Measurements from ENCODE around the gene POR.

Gene POR

GRCh38 chr7:75891815-75892411 lies 23.0 kb upstream of the POR start:
- H2BK15ac ChIP-seq (ENCODE audit: low read depth, poor library complexity, severe bottlenecking): no peak overlapping the region
- H3K36me3 ChIP-seq (ENCODE audit: control insufficient read depth in 1 of 2, insufficient read depth in 2 of 2, low read depth in 1 of 2, low read length in 2 of 2): peaks cover 19 to 25% of the 10 kb centered on the region in 2 experiments
- no peak for DNase-seq
- no peak overlapping the region for H3K4me3 ChIP-seq (ENCODE audit: insufficient read depth in 1 of 2, low read depth in 1 of 2, low read length in 2 of 2)
- no peak overlapping the region for H3K9ac ChIP-seq (ENCODE audit: low read length)
- no peaks in the 10 kb centered on the region for H3K9me3 ChIP-seq (ENCODE audit: control insufficient read depth, low read length)
- no peak overlapping the region for H3K23ac ChIP-seq (ENCODE audit: low read length in 2 of 2)
- H3K4ac ChIP-seq (ENCODE audit: low read depth in 1 of 2, low read length in 2 of 2): no peak overlapping the region
- no peaks in the 10 kb centered on the region for H3K27me3 ChIP-seq (ENCODE audit: control insufficient read depth in 1 of 2, insufficient read depth in 1 of 2, low read length in 2 of 2)
- no peak overlapping the region for H3K27ac ChIP-seq (ENCODE audit: low read length, poor library complexity, severe bottlenecking)
- H2AK5ac ChIP-seq (ENCODE audit: low read length, severe bottlenecking): no peak overlapping the region
- no peak overlapping the region for H3K18ac ChIP-seq (ENCODE audit: low read depth in 1 of 2, low read length in 2 of 2)
- peak overlapping the region; percentile 18 for H4K91ac ChIP-seq (ENCODE audit: low read length)
- H4K8ac ChIP-seq (ENCODE audit: low read length): no peak overlapping the region
- H2BK120ac ChIP-seq (ENCODE audit: low read depth, low read length): no peak overlapping the region
- no peak overlapping the region for H3K4me2 ChIP-seq (ENCODE audit: low read length, poor library complexity, severe bottlenecking)
- peaks cover 9% of the 10 kb centered on the region for H3K4me1 ChIP-seq (ENCODE audit: control insufficient read depth, insufficient read depth, low read depth, low read length)
- H3K79me1 ChIP-seq (replicated peaks; ENCODE audit: low read length, poor library complexity, severe bottlenecking): peaks cover 6% of the 10 kb centered on the region
- peak overlapping the region in 1 of 2 experiments; percentile 33 for H2BK12ac ChIP-seq (ENCODE audit: low read length in 2 of 2)
- H2BK5ac ChIP-seq (ENCODE audit: low read depth, low read length, poor library complexity, severe bottlenecking): no peak overlapping the region
- H3K14ac ChIP-seq (ENCODE audit: low read length in 2 of 2): no peak overlapping the region
- H2AFZ ChIP-seq (ENCODE audit: low read depth, low read length): no peak overlapping the region
- 97% methylated on average over 7 of the region's 7 CpGs for WGBS

GRCh38 chr7:75892634-75893272 lies 22.2 kb upstream of the POR start:
- H2BK120ac ChIP-seq (ENCODE audit: low read depth, low read length): no peak overlapping the region
- no peak overlapping the region for H3K4me3 ChIP-seq (ENCODE audit: insufficient read depth in 1 of 2, low read depth in 1 of 2, low read length in 2 of 2)
- H2BK15ac ChIP-seq (ENCODE audit: low read depth, poor library complexity, severe bottlenecking): no peak overlapping the region
- H2BK5ac ChIP-seq (ENCODE audit: low read depth, low read length, poor library complexity, severe bottlenecking): no peak overlapping the region
- no peak overlapping the region for H3K14ac ChIP-seq (ENCODE audit: low read length in 2 of 2)
- DNase-seq: peak; percentile 25
- no peaks in the 10 kb centered on the region for H3K27me3 ChIP-seq (ENCODE audit: control insufficient read depth in 1 of 2, insufficient read depth in 1 of 2, low read length in 2 of 2)
- H3K9me3 ChIP-seq (ENCODE audit: control insufficient read depth, low read length): no peaks in the 10 kb centered on the region
- peaks cover 14 to 20% of the 10 kb centered on the region in 2 experiments for H3K36me3 ChIP-seq (ENCODE audit: control insufficient read depth in 1 of 2, insufficient read depth in 2 of 2, low read depth in 1 of 2, low read length in 2 of 2)
- no peak overlapping the region for H3K9ac ChIP-seq (ENCODE audit: low read length)
- no peak overlapping the region for H4K91ac ChIP-seq (ENCODE audit: low read length)
- H3K4me1 ChIP-seq (ENCODE audit: control insufficient read depth, insufficient read depth, low read depth, low read length): peaks cover 6% of the 10 kb centered on the region
- no peak overlapping the region for H4K8ac ChIP-seq (ENCODE audit: low read length)
- H3K23ac ChIP-seq (ENCODE audit: low read length in 2 of 2): peak overlapping the region in 1 of 2 experiments; percentile 3
- no peak overlapping the region for H3K4me2 ChIP-seq (ENCODE audit: low read length, poor library complexity, severe bottlenecking)
- peaks cover 3% of the 10 kb centered on the region for H3K79me1 ChIP-seq (replicated peaks; ENCODE audit: low read length, poor library complexity, severe bottlenecking)
- WGBS: 74% methylated on average over 15 of the region's 15 CpGs
- no peak overlapping the region for H2BK12ac ChIP-seq (ENCODE audit: low read length in 2 of 2)
- no peak overlapping the region for H3K4ac ChIP-seq (ENCODE audit: low read depth in 1 of 2, low read length in 2 of 2)
- no peak overlapping the region for H3K27ac ChIP-seq (ENCODE audit: low read length, poor library complexity, severe bottlenecking)
- H2AK5ac ChIP-seq (ENCODE audit: low read length, severe bottlenecking): no peak overlapping the region
- no peak overlapping the region for H2AFZ ChIP-seq (ENCODE audit: low read depth, low read length)
- H3K18ac ChIP-seq (ENCODE audit: low read depth in 1 of 2, low read length in 2 of 2): no peak overlapping the region

GRCh38 chr7:75896803-75897327 lies 18.1 kb upstream of the POR start:
- no peaks in the 10 kb centered on the region for H3K27me3 ChIP-seq (ENCODE audit: control insufficient read depth in 1 of 2, insufficient read depth in 1 of 2, low read length in 2 of 2)
- no peak overlapping the region for H3K23ac ChIP-seq (ENCODE audit: low read length in 2 of 2)
- H3K4me3 ChIP-seq (ENCODE audit: insufficient read depth in 1 of 2, low read depth in 1 of 2, low read length in 2 of 2): no peak overlapping the region
- peak overlapping the region; percentile 44 for H2BK120ac ChIP-seq (ENCODE audit: low read depth, low read length)
- H2AK5ac ChIP-seq (ENCODE audit: low read length, severe bottlenecking): no peak overlapping the region
- H2BK5ac ChIP-seq (ENCODE audit: low read depth, low read length, poor library complexity, severe bottlenecking): no peak overlapping the region
- no peak overlapping the region for H2BK12ac ChIP-seq (ENCODE audit: low read length in 2 of 2)
- DNase-seq: no peak
- no peak overlapping the region for H4K91ac ChIP-seq (ENCODE audit: low read length)
- H3K9me3 ChIP-seq (ENCODE audit: control insufficient read depth, low read length): no peaks in the 10 kb centered on the region
- no peak overlapping the region for H2BK15ac ChIP-seq (ENCODE audit: low read depth, poor library complexity, severe bottlenecking)
- peaks cover 0 to 2% of the 10 kb centered on the region in 2 experiments for H3K36me3 ChIP-seq (ENCODE audit: control insufficient read depth in 1 of 2, insufficient read depth in 2 of 2, low read depth in 1 of 2, low read length in 2 of 2)
- H3K14ac ChIP-seq (ENCODE audit: low read length in 2 of 2): no peak overlapping the region
- H3K4me1 ChIP-seq (ENCODE audit: control insufficient read depth, insufficient read depth, low read depth, low read length): no peaks in the 10 kb centered on the region
- no peak overlapping the region for H4K8ac ChIP-seq (ENCODE audit: low read length)
- no peak overlapping the region for H3K4ac ChIP-seq (ENCODE audit: low read depth in 1 of 2, low read length in 2 of 2)
- no peak overlapping the region for H3K18ac ChIP-seq (ENCODE audit: low read depth in 1 of 2, low read length in 2 of 2)
- no peak overlapping the region for H3K9ac ChIP-seq (ENCODE audit: low read length)
- no peak overlapping the region for H3K27ac ChIP-seq (ENCODE audit: low read length, poor library complexity, severe bottlenecking)
- 86% methylated on average over 6 of the region's 6 CpGs for WGBS
- H2AFZ ChIP-seq (ENCODE audit: low read depth, low read length): no peak overlapping the region
- H3K4me2 ChIP-seq (ENCODE audit: low read length, poor library complexity, severe bottlenecking): no peak overlapping the region
- H3K79me1 ChIP-seq (replicated peaks; ENCODE audit: low read length, poor library complexity, severe bottlenecking): no peaks in the 10 kb centered on the region

GRCh38 chr7:75900617-75901315 lies 14.2 kb upstream of the POR start:
- H3K27ac ChIP-seq (ENCODE audit: low read length, poor library complexity, severe bottlenecking): no peak overlapping the region
- H3K4me3 ChIP-seq (ENCODE audit: insufficient read depth in 1 of 2, low read depth in 1 of 2, low read length in 2 of 2): no peak overlapping the region
- no peak overlapping the region for H3K23ac ChIP-seq (ENCODE audit: low read length in 2 of 2)
- no peaks in the 10 kb centered on the region for H3K79me1 ChIP-seq (replicated peaks; ENCODE audit: low read length, poor library complexity, severe bottlenecking)
- H3K4me1 ChIP-seq (ENCODE audit: control insufficient read depth, insufficient read depth, low read depth, low read length): peaks cover 2% of the 10 kb centered on the region
- H2BK120ac ChIP-seq (ENCODE audit: low read depth, low read length): no peak overlapping the region
- WGBS: 94% methylated on average over 4 of the region's 9 CpGs
- DNase-seq: no peak
- H2BK15ac ChIP-seq (ENCODE audit: low read depth, poor library complexity, severe bottlenecking): no peak overlapping the region
- no peak overlapping the region for H3K4ac ChIP-seq (ENCODE audit: low read depth in 1 of 2, low read length in 2 of 2)
- H4K91ac ChIP-seq (ENCODE audit: low read length): no peak overlapping the region
- no peak overlapping the region for H2AK5ac ChIP-seq (ENCODE audit: low read length, severe bottlenecking)
- no peak overlapping the region for H2AFZ ChIP-seq (ENCODE audit: low read depth, low read length)
- H2BK12ac ChIP-seq (ENCODE audit: low read length in 2 of 2): no peak overlapping the region
- no peak overlapping the region for H3K9ac ChIP-seq (ENCODE audit: low read length)
- no peaks in the 10 kb centered on the region for H3K36me3 ChIP-seq (ENCODE audit: control insufficient read depth in 1 of 2, insufficient read depth in 2 of 2, low read depth in 1 of 2, low read length in 2 of 2)
- H3K14ac ChIP-seq (ENCODE audit: low read length in 2 of 2): no peak overlapping the region
- H3K27me3 ChIP-seq (ENCODE audit: control insufficient read depth in 1 of 2, insufficient read depth in 1 of 2, low read length in 2 of 2): no peaks in the 10 kb centered on the region
- H4K8ac ChIP-seq (ENCODE audit: low read length): no peak overlapping the region
- H3K18ac ChIP-seq (ENCODE audit: low read depth in 1 of 2, low read length in 2 of 2): no peak overlapping the region
- no peak overlapping the region for H3K4me2 ChIP-seq (ENCODE audit: low read length, poor library complexity, severe bottlenecking)
- H2BK5ac ChIP-seq (ENCODE audit: low read depth, low read length, poor library complexity, severe bottlenecking): no peak overlapping the region
- no peaks in the 10 kb centered on the region for H3K9me3 ChIP-seq (ENCODE audit: control insufficient read depth, low read length)

Data from mesenchymal stem cell (in vitro differentiated cells and primary cell).